ENCODE results near the gene NOP10.
"Not testable (repeated sequence)": the region's sequence is repeated elsewhere in the genome, so short reads cannot be mapped to it uniquely, and the experiment has no call there.

The NOP10 gene

DNA sequence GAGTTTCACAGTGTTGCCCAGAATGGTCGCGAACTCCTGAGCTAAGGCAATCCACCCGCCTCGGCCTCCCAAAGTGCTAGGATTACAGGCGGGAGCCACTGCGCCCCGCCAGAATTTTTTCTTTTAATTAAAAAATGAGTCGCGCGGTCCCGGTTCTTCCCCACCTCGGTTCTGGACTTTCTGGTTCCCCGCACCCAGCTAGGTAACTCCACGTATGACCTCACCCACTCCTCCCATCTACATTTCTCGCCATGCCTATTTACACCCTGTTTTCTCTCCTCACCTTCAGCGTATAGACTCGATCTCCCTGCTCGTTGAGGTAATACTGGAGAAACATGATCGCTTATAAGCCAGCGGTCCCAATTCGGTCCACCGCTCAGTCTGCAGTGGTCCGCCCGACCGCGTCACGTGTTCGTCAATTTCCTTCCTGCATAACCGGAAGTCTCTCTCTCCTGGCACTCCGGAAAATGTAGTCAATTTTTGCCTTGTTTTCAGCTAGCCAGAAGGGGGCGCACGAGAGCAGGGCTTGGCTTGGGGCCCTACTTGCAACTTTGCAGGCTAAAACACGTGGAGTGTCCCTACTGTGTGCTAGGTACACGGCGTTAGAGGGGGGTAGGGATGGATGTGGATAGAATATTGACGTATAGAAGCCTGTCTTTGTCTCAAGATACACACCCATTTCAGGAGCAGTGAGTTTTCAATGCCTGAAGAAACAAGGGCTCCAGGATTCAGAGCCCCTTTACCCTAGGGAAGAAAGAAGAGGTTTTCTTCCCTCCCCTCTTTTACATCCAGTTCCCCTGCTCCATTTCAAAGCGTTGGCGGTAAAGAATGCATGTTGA is at the start of gene NOP10, which contains the start of gene NUTM1:
TSS of gene NOP10 (minus strand) at position 400 of the 839 bp plus-strand sequence. CDS start at position 337, 63 bp downstream.
TSS of gene NUTM1 (plus strand) at position 579 of the 839 bp plus-strand sequence. CDS start 382 bp downstream, outside the sequence.
- DNase-seq, result peak; percentile 96
- in situ Hi-C loops (cut with MboI; ENCODE audit: low pct_unique_long_range_greater_than_20kb, low sequenced_read_pairs), result no loop called here

DNA sequence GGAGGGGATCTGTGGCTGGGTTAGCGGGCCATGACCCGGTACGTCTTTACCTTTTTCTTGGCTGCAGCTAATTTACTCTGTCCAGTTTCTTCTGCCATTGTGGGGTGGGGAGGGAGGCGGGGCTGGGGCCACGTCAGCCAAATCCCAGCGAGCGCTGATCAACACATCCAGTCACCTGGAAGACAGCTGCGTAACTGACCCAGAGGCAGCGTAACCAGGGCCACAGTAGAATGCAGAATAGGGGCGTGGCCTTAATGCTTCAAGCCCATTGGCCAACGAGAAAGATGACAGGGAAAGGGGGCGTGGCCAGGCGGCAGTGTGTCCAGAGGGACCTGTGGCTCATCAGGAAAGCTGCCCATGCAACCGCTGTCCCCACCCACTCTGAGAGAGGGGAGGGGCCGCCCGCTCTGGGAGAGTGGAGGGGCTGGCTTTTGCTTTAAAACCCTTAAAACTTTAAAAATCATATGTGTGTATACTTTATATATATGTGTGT is 46.7 kb upstream of the NOP10 start:
- in situ Hi-C loops (cut with MboI; ENCODE audit: low pct_unique_long_range_greater_than_20kb, low sequenced_read_pairs); DNase-seq: not testable (repeated sequence)

- in situ Hi-C loops (cut with MboI; ENCODE audit: low pct_unique_long_range_greater_than_20kb, low sequenced_read_pairs); DNase-seq: not testable (repeated sequence)
Measured at GRCh38 chr15:34381829-34382521, 39.0 kb upstream of the NOP10 start.

DNA sequence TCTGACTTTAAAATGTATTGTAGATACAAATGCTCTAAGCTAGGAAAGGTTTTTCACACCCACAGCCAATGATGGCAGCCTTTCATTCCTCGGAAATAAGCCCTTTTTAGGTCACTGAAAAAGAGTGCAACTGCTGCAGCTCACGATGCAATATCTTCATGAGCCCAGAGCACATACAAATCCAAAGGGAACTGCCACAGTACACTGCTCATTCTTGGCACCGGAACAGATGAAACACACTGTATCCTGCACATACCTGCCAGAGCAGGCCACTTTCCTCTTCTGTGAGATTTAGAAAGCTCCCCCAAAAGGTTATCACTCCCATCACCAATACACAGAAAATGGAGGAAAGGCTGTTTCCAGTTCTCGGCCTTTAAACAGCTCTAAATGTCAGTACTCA is 37.6 kb upstream of the NOP10 start:
- in situ Hi-C loops (cut with MboI; ENCODE audit: low pct_unique_long_range_greater_than_20kb, low sequenced_read_pairs); DNase-seq: not testable (repeated sequence)

- in situ Hi-C loops (cut with MboI; ENCODE audit: low pct_unique_long_range_greater_than_20kb, low sequenced_read_pairs), result no loop called here
- DNase-seq, result no peak
Measured at GRCh38 chr15:34376856-34377255, 33.9 kb upstream of the NOP10 start.

GRCh38 chr15:34375541-34375940 is 32.6 kb upstream of the NOP10 start:
- in situ Hi-C loops (cut with MboI; ENCODE audit: low pct_unique_long_range_greater_than_20kb, low sequenced_read_pairs), result not testable (repeated sequence)

GRCh38 chr15:34374816-34375215 is 31.9 kb upstream of the NOP10 start:
- DNase-seq, result no peak
- in situ Hi-C loops (cut with MboI; ENCODE audit: low pct_unique_long_range_greater_than_20kb, low sequenced_read_pairs), result no loop called here

More at GRCh38 chr15:34375541-34375940, 32.6 kb upstream of the NOP10 start:
- DNase-seq, result not testable (repeated sequence)

DNA sequence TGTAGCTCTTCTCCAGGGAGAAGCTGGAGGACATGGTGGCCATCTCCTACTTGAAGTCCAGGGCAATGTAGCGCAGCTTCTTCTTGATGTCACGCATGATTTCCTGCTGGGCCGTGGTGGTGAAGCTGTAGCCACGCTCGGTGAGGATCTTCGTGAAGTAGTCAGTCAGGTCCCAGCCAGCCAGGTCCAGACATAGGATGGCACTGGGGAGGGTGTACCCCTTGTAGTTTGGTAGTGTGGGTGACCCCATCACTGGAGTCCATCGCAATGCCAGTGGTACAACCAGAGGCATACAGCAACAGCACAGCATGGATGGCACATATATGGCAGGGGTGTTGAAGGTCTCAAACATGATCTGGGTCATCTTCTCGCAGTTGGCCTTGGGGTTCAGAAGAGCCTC is 31.0 kb upstream of the NOP10 start:
- no peak for DNase-seq
- in situ Hi-C loops (cut with MboI; ENCODE audit: low pct_unique_long_range_greater_than_20kb, low sequenced_read_pairs), result no loop called here

DNA sequence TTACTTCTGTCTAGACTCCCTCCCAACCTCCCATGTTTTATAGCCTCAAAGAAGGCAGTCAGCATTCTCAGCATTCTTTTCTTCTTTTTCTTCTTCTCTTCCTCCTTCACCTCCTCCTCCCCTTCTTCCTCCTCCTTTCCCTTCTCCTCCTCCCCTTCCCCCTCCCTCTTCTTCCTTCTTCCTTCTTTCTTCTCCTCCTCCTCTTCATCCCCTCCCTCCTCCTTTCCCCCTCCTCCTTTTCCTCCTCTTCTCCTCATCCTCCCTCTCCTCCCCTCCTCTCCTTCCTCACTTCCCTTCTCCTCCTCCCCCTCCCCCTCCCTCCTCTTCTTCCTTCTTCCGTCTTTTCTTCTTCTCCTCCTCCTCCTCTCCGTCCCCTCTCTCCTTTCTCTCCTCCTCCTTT is 27.7 kb upstream of the NOP10 start:
- in situ Hi-C loops (cut with MboI; ENCODE audit: low pct_unique_long_range_greater_than_20kb, low sequenced_read_pairs), result no loop called here
- DNase-seq, result no peak

DNA sequence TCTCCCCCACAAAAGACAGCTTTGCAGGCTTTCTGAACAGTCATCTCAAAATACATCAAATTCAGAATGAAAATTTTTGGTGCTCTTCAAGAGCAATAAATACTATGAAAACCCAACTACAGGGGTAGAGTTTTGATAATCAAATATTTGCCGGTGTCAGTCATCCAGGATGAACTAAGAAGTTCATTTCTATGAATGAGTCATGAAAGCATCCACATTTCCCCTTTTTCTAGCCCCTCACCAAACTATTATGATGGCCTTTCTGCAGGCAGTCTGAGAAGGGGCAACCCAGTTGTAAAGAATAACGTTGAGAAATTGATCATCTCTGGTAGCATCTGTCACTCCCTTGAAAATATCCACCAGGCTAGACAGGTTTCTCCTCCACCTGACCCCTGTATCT is 27.2 kb upstream of the NOP10 start:
- DNase-seq, result no peak
- in situ Hi-C loops (cut with MboI; ENCODE audit: low pct_unique_long_range_greater_than_20kb, low sequenced_read_pairs), result no loop called here

DNA sequence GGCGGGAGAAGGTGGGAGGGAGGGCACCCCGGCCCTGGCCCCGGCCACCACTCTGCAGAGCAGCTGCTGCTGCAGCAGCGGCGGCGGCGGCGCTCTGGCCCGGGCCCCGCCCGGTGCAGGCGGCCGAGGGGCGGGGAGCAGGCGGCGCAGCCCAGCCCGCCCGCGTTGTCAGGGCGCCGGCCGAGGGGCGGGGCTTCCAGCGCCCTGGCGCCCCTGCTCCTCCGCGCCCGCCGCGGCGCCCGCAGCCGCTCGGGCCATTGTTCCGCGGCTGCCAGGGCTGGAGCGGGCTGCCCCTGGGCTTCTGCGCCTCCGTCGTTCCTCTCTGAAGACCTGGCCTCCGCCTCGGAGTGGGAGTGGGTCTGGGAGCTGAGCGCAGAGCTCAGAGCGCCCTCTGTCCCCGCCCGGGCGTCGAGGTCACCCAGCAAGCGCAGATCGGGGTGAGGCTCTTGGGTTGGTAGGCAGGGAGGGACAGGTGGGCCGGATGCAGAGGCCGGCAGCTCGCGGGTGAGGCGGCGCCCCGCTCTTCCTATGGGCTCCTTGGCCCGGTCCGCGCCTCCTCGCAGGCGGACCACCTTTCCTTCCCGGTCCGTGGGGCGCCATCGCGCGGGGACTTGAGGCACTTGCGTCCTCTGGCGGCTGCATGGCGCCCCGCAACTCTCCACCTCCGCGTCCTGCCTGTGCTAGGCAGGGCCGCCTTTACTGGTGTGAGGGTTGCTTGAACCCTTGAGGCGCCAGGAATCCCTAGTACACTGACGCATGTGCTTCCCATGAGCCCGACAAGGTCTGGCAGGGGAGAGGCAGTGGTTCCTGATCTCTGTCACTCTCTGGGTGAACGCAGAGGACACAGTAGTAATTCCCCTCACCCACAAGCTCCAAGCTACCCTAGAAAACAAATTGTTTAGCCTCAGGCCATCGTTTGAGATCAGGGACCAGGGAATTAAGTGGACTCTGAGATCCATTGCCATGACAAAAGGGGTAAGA is 24.5 kb upstream of the NOP10 start, which contains the start of gene LPCAT4:
TSS of gene LPCAT4 (minus strand) at position 96 of the 981 bp plus-strand sequence. CDS start 96 bp downstream, outside the sequence.
- DNase-seq, result peak; percentile 93
- in situ Hi-C loops (cut with MboI; ENCODE audit: low pct_unique_long_range_greater_than_20kb, low sequenced_read_pairs), result no loop called here

DNA sequence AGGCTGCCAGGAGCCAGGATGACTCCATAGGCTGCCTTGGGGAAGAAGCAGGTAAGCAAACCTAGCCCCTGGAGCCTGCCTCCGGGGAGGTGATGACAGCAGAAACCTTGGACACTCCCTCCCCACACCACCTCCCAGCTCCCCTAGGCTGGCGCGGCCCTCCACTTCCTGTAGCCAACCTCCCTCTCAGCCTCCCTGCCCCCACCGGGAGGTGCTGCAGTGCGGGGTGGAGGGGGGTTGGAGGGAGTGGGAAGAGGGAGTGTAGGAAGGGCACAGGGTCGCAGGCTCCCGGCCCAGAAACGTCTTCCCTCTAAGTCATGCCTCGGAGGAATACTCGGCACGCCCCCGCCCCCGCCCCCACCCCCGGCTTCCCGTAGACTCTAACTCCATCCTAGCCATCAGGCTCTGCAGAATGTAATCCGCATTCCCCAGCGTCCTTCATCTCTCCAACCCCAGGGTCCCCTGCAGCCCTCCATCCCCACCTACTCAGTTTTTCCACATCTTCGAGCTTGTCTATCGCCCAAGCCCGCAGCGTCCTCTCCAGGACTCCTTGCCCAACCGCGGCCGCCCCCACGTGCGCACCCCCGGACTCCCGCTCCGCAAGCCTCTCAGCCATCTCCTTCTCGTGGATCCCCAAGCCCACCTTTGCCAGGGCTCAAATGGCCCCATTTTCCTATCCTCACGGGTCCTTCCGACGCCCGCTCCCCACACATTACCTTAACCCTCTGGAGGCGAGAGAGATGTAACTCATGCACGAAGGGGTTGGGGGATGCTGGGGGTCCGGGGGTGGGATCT is 23.5 kb upstream of the NOP10 start:
- peak; percentile 79 for DNase-seq
- in situ Hi-C loops (cut with MboI; ENCODE audit: low pct_unique_long_range_greater_than_20kb, low sequenced_read_pairs), result no loop called here

- no peak for DNase-seq
- in situ Hi-C loops (cut with MboI; ENCODE audit: low pct_unique_long_range_greater_than_20kb, low sequenced_read_pairs), result no loop called here
Measured at GRCh38 chr15:34365836-34366235, 22.9 kb upstream of the NOP10 start.

- DNase-seq, result peak; percentile 44
- in situ Hi-C loops (cut with MboI; ENCODE audit: low pct_unique_long_range_greater_than_20kb, low sequenced_read_pairs), result no loop called here
Measured at GRCh38 chr15:34365091-34365825, 22.3 kb upstream of the NOP10 start.

DNA sequence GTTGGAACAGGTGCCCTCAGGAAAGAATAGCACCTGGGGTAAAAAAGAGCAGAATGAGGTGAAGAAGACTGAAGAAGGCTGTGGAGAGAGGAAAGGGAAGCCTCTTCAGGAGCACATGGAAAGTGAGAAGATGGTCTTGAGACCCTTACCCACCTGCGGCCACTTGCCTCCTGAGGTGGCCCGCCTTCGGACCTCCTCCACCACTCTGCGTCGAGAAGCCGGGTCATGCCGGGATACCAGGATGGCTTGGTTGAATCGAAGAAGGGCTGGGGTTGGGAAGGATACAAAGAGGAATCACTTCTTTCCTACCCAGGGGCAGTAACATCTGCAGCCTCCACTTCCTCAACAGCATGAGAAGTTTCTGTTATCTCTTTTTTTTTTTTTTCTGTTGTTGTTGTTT is 21.1 kb upstream of the NOP10 start:
- no peak for DNase-seq
- in situ Hi-C loops (cut with MboI; ENCODE audit: low pct_unique_long_range_greater_than_20kb, low sequenced_read_pairs), result no loop called here

- in situ Hi-C loops (cut with MboI; ENCODE audit: low pct_unique_long_range_greater_than_20kb, low sequenced_read_pairs), result no loop called here
- no peak for DNase-seq
Measured at GRCh38 chr15:34362047-34362773, 19.3 kb upstream of the NOP10 start.

DNA sequence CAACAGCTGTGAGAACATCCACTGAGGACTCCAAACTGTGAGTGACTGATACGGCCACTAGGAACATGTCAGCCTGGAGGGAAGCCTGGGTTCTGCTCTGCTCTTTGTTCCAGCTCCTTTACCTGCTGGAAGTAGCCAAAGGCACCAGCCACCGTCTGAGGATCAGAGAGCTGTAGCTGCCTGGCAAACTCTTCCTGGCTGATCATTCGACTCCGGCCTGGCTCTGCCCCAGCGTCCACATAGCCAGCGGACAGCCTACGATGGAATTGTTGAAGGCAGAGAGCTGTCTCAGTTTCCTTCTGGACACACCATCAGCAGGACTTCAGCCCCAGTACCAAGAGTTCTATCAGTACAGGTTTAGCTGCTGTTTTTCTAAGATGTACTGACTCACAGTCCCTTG is 18.3 kb upstream of the NOP10 start:
- DNase-seq, result no peak
- in situ Hi-C loops (cut with MboI; ENCODE audit: low pct_unique_long_range_greater_than_20kb, low sequenced_read_pairs), result no loop called here
